ENCODE data around the gene RNF144B. TPM values are rescaled to one million over a fixed set of nuclear protein-coding genes. Genes with fewer than 3 reads are reported as not detected.

Gene RNF144B
- total and polyA plus RNA-seq, 2 donors (not counting 1 experiment from before 2014, with no cell fraction given) = 0.61 to 0.83 TPM

DNA sequence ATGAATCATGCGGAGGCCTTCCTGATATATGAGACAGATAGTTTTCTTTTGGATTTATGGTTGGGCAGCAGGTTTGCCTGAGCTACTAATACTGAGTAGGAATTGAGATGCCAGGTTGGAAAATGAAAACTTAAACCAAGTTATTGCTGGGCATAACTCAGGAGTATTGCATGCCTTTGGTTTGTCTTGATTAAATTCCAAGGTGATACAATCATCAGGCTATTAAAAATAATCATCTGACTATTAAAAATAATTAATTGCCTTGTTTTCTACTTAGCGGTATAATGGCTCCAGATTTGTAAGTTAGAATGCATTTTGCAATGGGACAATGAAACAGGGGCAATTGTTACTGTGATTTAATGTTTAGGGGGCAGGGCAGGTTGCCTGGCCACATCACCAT, 15.5 kb upstream of the RNF144B start:
- no peaks in the 10 kb centered on the region for H3K79me2 ChIP-seq (ENCODE audit: control insufficient read depth, insufficient read depth, low read length)
- H3K27me3 ChIP-seq (ENCODE audit: control insufficient read depth, insufficient read depth, low read length) = no peaks in the 10 kb centered on the region
- TF ChIP-seq, protein P1, sequence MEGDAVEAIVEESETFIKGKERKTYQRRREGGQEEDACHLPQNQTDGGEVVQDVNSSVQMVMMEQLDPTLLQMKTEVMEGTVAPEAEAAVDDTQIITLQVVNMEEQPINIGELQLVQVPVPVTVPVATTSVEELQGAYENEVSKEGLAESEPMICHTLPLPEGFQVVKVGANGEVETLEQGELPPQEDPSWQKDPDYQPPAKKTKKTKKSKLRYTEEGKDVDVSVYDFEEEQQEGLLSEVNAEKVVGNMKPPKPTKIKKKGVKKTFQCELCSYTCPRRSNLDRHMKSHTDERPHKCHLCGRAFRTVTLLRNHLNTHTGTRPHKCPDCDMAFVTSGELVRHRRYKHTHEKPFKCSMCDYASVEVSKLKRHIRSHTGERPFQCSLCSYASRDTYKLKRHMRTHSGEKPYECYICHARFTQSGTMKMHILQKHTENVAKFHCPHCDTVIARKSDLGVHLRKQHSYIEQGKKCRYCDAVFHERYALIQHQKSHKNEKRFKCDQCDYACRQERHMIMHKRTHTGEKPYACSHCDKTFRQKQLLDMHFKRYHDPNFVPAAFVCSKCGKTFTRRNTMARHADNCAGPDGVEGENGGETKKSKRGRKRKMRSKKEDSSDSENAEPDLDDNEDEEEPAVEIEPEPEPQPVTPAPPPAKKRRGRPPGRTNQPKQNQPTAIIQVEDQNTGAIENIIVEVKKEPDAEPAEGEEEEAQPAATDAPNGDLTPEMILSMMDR (conservative IDR thresholded peaks at IDR 0.05 in 1 of 2, IDR thresholded peaks at IDR 0.05 in 1 of 2; ENCODE audit: low read depth in 1 of 2, low read length in 2 of 2) = no peak
- TF ChIP-seq EZH2 (IDR thresholded peaks at IDR 0.05; ENCODE audit: low read length, missing control alignments) = no peak
- H3K4me2 ChIP-seq (ENCODE audit: extremely low read depth, insufficient read depth, low read length) = no peak overlapping the region
- H4K20me1 ChIP-seq (ENCODE audit: control insufficient read depth, extremely low read depth, insufficient read depth, low read length) = no peaks in the 10 kb centered on the region
- DNase-seq (ENCODE audit: low read depth in 2 of 2) = no peak
- H3K4me1 ChIP-seq (ENCODE audit: control insufficient read depth, extremely low read depth, insufficient read depth, low read length) = no peaks in the 10 kb centered on the region
- no peaks in the 10 kb centered on the region for H3K36me3 ChIP-seq (ENCODE audit: control insufficient read depth, insufficient read depth, low read length)
- no peaks in the 10 kb centered on the region for H3K9me3 ChIP-seq (ENCODE audit: control insufficient read depth, insufficient read depth, low read depth, low read length)
- no peak overlapping the region for H3K9ac ChIP-seq (ENCODE audit: insufficient read depth, low read length)
- no peak overlapping the region for H3K27ac ChIP-seq (ENCODE audit: insufficient read depth, low read length)
- no peak overlapping the region for H3K4me3 ChIP-seq (replicated peaks in 1 of 4; ENCODE audit: control extremely low read depth in 1 of 4, insufficient read depth in 1 of 4, low read depth in 3 of 4, low read length in 4 of 4)
- no peak overlapping the region for H2AFZ ChIP-seq (ENCODE audit: low read length)

DNA sequence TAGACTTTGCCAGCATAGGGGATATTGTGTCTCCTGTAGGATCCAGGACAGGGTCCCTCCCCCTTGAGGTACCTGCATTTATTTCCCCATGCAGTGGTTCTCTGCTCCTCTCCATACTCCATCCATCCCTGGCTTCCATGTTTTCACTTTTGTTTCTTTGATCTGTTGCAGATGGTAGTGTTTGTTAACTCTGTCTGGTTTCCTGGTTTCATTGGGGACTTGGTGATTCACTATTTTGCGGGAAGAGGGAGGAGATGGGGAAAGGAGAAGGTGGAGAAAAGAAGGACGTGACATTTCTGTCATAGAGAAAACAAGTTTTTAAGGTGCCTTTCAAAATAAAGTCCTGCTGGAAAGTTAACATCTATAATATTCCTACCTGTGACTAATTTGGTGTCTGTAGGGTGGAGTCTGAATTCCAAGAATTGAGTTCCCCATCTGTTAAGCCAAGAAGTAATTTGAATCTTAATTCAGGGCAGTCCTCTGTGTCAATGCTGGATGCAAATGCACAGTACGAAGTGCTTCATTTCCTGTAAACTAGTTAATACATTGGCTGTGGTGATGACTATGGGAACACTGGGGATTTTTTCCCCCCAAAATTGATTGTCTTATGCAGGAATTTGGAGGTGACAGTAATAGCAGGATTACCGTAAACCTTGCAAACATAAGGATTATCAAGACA, 6.9 kb upstream of the RNF144B start:
- H3K4me3 ChIP-seq (replicated peaks in 1 of 4; ENCODE audit: control extremely low read depth in 1 of 4, insufficient read depth in 1 of 4, low read depth in 3 of 4, low read length in 4 of 4) = no peak overlapping the region
- no peaks in the 10 kb centered on the region for H3K27me3 ChIP-seq (ENCODE audit: control insufficient read depth, insufficient read depth, low read length)
- H2AFZ ChIP-seq (ENCODE audit: low read length) = no peak overlapping the region
- no peaks in the 10 kb centered on the region for H3K79me2 ChIP-seq (ENCODE audit: control insufficient read depth, insufficient read depth, low read length)
- no peak for DNase-seq (ENCODE audit: low read depth in 2 of 2)
- H3K4me2 ChIP-seq (ENCODE audit: extremely low read depth, insufficient read depth, low read length) = no peak overlapping the region
- H3K36me3 ChIP-seq (ENCODE audit: control insufficient read depth, insufficient read depth, low read length) = no peaks in the 10 kb centered on the region
- H3K4me1 ChIP-seq (ENCODE audit: control insufficient read depth, extremely low read depth, insufficient read depth, low read length) = no peaks in the 10 kb centered on the region
- no peak overlapping the region for H3K9ac ChIP-seq (ENCODE audit: insufficient read depth, low read length)
- TF ChIP-seq, protein P1 (conservative IDR thresholded peaks at IDR 0.05 in 1 of 2, IDR thresholded peaks at IDR 0.05 in 1 of 2; ENCODE audit: low read depth in 1 of 2, low read length in 2 of 2) = no peak
- TF ChIP-seq EZH2 (IDR thresholded peaks at IDR 0.05; ENCODE audit: low read length, missing control alignments) = no peak
- no peak overlapping the region for H3K27ac ChIP-seq (ENCODE audit: insufficient read depth, low read length)
- H4K20me1 ChIP-seq (ENCODE audit: control insufficient read depth, extremely low read depth, insufficient read depth, low read length) = no peaks in the 10 kb centered on the region
- H3K9me3 ChIP-seq (ENCODE audit: control insufficient read depth, insufficient read depth, low read depth, low read length) = no peaks in the 10 kb centered on the region

DNA sequence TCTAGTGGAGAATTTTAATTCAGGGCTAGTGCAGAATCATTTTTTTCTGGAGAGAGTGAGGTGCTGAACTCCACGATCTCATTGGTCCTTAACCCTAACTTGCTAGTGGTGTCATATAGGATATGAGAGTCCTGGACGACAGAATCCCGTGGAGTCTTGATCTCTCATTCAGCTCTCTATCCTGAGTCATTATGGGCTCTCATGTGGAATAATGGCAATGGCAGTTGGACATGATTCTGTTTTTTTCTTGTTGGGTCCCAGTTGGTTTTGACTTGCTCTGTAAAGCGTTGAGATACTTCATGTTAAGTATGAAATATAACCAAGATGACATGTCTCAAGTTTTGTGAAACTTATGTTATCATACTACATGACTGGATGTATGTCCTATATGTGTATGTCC, 6.3 kb upstream of the RNF144B start:
- no peak for DNase-seq (ENCODE audit: low read depth in 2 of 2)
- Histone ChIP-seq H3K4me3 (replicated peaks in 1 of 4; ENCODE audit: control extremely low read depth in 1 of 4, insufficient read depth in 1 of 4, low read depth in 3 of 4, low read length in 4 of 4) (no peak overlapping the region), H3K79me2 (ENCODE audit: control insufficient read depth, insufficient read depth, low read length) (no peaks in the 10 kb centered on the region), H2AFZ (ENCODE audit: low read length) (no peak overlapping the region), H3K27ac (ENCODE audit: insufficient read depth, low read length) (no peak overlapping the region), H3K4me1 (ENCODE audit: control insufficient read depth, extremely low read depth, insufficient read depth, low read length) (no peaks in the 10 kb centered on the region), H3K36me3 (ENCODE audit: control insufficient read depth, insufficient read depth, low read length) (no peaks in the 10 kb centered on the region), H3K4me2 (ENCODE audit: extremely low read depth, insufficient read depth, low read length) (no peak overlapping the region), H3K9ac (ENCODE audit: insufficient read depth, low read length) (no peak overlapping the region), H4K20me1 (ENCODE audit: control insufficient read depth, extremely low read depth, insufficient read depth, low read length) (no peaks in the 10 kb centered on the region), H3K27me3 (ENCODE audit: control insufficient read depth, insufficient read depth, low read length) (no peaks in the 10 kb centered on the region), H3K9me3 (ENCODE audit: control insufficient read depth, insufficient read depth, low read depth, low read length) (no peaks in the 10 kb centered on the region)
- no peak for TF ChIP-seq EZH2 (IDR thresholded peaks at IDR 0.05; ENCODE audit: low read length, missing control alignments)
- TF ChIP-seq, protein P1 (conservative IDR thresholded peaks at IDR 0.05 in 1 of 2, IDR thresholded peaks at IDR 0.05 in 1 of 2; ENCODE audit: low read depth in 1 of 2, low read length in 2 of 2) = no peak

All from fibroblast of lung (primary cell).